RWPE2 (cell line): ENCODE results near the gene LAMA5.

ENCODE experiments used
- ATAC-seq: fragments of 200-7000 bp; cut with Tn5 transposase; 3 replicates; pipeline ENCODE4 v1.9.1; 2021; ENCODE audit warnings: low read depth
- DNase-seq: peaks from one replicate; pipeline ENCODE4 v3.0.0-alpha.2; 2020; ENCODE audit warnings: low spot score
- H3K27ac ChIP-seq: fragments of 450-650 bp; 2 replicates; pipeline ENCODE4 v1.5.1; 2017; ENCODE audit warnings: mild to moderate bottlenecking; ENCODE audit not compliant: poor library complexity, severe bottlenecking
- H3K27me3 ChIP-seq: fragments of 250-450 bp; sonication (Bioruptor Pico); 2 replicates; pipeline ENCODE4 v1.5.1; 2021; ENCODE audit warnings: mild to moderate bottlenecking, moderate library complexity; ENCODE audit not compliant: insufficient read depth, poor library complexity, severe bottlenecking
- H3K36me3 ChIP-seq: fragments of 250-450 bp; sonication (Bioruptor Pico); 2 replicates; pipeline ENCODE4 v1.5.1; 2020; ENCODE audit warnings: low read depth, mild to moderate bottlenecking, moderate library complexity
- H3K4me1 ChIP-seq: fragments of 250-450 bp; sonication (Bioruptor Pico); 2 replicates; pipeline ENCODE4 v1.5.1; 2021; ENCODE audit warnings: mild to moderate bottlenecking, moderate library complexity; ENCODE audit not compliant: insufficient read depth, poor library complexity, severe bottlenecking
- H3K4me3 ChIP-seq: fragments of 250-450 bp; sonication (Bioruptor Pico); 2 replicates; pipeline ENCODE4 v1.5.1; 2021; ENCODE audit warnings: mild to moderate bottlenecking, moderate library complexity; ENCODE audit not compliant: severe bottlenecking
- H3K9me3 ChIP-seq: fragments of 250-450 bp; sonication (Bioruptor Pico); 2 replicates; pipeline ENCODE4 v1.5.1; 2021; ENCODE audit warnings: mild to moderate bottlenecking, moderate library complexity; ENCODE audit not compliant: severe bottlenecking
- TF ChIP-seq, protein P1 (sequence below): fragments of 450-650 bp; IDR thresholded peaks from one replicate; pipeline ENCODE4 v1.5.1; 2017; ENCODE audit warnings: mild to moderate bottlenecking, moderate library complexity; ENCODE audit not compliant: poor library complexity, severe bottlenecking

Gene LAMA5

DNA sequence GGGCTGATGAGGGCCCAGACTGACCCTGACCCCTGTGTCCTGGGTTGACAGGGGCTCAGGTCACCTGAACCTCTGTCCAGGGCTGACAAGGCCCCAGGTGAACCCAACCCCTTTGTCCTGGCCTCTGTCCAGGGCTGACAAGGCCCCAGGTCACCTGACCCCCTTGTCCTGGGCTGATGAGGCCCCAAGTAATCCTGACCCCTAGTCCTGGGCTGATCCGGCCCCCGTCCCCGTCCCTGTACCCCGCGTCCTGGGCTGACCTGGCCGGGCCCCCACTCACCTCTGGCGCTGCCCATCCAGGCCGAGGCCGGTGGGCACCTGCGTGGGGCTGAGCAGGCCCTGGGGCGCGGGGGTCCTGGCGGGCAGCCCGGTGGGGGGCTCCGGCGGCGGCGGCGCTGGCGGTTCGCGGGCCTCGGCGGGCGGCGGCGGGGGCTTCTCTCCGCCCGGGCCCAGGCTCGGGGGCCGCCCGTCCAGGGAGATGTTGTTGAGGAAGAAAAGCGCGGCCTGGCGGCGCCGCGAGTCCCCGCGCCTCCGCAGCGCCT is 39.6 kb upstream of the LAMA5 start:
- Histone ChIP-seq H3K27ac (peak overlapping the region; percentile 49), H3K27me3 (no peaks in the 10 kb centered on the region), H3K4me1 (no peaks in the 10 kb centered on the region), H3K36me3 (no peaks in the 10 kb centered on the region), H3K4me3 (peak overlapping the region; percentile 97), H3K9me3 (no peaks in the 10 kb centered on the region)
- no peak for ATAC-seq
- DNase-seq, result peak; percentile 84
- TF ChIP-seq, protein P1, sequence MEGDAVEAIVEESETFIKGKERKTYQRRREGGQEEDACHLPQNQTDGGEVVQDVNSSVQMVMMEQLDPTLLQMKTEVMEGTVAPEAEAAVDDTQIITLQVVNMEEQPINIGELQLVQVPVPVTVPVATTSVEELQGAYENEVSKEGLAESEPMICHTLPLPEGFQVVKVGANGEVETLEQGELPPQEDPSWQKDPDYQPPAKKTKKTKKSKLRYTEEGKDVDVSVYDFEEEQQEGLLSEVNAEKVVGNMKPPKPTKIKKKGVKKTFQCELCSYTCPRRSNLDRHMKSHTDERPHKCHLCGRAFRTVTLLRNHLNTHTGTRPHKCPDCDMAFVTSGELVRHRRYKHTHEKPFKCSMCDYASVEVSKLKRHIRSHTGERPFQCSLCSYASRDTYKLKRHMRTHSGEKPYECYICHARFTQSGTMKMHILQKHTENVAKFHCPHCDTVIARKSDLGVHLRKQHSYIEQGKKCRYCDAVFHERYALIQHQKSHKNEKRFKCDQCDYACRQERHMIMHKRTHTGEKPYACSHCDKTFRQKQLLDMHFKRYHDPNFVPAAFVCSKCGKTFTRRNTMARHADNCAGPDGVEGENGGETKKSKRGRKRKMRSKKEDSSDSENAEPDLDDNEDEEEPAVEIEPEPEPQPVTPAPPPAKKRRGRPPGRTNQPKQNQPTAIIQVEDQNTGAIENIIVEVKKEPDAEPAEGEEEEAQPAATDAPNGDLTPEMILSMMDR, result no peak

DNA sequence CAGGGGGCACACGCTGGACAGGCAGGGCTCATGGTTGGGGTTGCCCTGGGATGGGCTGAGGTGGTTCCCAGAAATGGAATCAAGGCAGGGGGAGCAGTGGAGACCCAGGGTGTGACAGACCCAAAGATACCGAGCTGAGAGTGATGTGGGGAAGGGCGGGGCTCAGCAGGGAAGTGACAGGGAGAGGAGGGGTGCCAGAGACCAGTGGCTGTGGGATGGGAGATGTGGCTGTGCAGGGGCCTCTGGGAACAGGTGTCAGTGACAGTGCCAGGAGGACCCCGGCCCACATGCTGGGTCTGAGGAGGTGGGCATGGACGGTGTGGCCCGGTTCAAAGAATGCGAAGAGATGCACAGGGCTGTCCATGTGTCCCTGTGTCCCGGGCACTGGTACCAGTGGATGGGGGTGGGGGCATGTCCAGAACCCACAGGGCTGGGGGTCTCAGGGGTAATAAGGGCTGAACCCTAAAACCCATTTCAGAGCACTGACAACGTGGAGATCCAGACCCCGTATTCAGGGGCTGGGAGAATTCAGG is 38.9 kb upstream of the LAMA5 start:
- H3K36me3 ChIP-seq, result no peaks in the 10 kb centered on the region
- H3K27me3 ChIP-seq, result no peaks in the 10 kb centered on the region
- peak overlapping the region; percentile 49 for H3K27ac ChIP-seq
- H3K4me1 ChIP-seq, result no peaks in the 10 kb centered on the region
- no peak for ATAC-seq
- TF ChIP-seq, protein P1, result no peak
- DNase-seq, result peak; percentile 88
- H3K9me3 ChIP-seq, result no peaks in the 10 kb centered on the region
- peak overlapping the region; percentile 97 for H3K4me3 ChIP-seq

DNA sequence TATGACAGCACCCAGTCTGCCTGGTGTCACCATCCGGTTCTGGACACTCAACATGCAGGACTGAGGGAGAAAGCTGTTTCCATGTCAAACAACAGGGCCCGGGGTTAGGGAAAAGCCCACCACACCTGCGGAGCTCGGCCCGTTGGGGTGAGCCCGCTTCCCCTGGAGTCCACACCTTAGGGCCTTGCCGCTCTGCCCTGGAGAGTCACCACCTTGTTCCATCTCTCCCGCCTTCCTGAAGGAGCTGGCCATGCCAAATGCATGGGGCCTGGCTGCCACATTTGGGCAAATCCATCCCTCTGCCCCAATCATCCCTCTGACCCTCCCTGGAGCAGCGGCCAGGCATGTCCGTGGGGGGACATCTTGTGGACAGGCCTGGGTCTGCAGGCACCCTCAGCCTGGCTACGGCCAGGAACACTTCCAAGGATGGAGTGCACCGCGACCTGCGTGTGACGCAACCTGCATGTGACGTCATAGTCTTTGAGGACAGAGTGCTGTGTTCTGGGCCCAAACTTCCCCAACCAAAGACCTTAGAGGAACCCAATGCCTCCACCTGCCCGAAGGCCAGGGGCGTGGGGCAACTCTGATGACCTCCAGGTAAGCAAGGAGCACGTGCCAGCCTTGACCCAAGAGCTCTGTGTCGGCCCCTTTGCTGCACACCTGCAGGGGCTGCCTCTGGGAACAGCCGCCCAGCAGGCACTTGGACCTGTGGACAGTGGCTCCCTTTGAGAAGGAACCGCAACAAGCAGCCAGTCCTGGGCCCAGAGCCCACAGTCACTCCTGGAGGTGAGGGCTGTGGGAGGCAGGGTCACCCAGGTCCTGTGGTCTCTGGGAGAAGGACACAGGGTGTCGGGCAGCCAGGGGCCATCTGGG is 38.2 kb upstream of the LAMA5 start:
- Histone ChIP-seq H3K4me3 (no peak overlapping the region), H3K4me1 (no peaks in the 10 kb centered on the region), H3K27me3 (no peaks in the 10 kb centered on the region), H3K27ac (no peak overlapping the region), H3K36me3 (no peaks in the 10 kb centered on the region), H3K9me3 (no peaks in the 10 kb centered on the region)
- TF ChIP-seq, protein P1, result peak; percentile 96
- ATAC-seq (peak; percentile 22), DNase-seq (peak; percentile 88)

DNA sequence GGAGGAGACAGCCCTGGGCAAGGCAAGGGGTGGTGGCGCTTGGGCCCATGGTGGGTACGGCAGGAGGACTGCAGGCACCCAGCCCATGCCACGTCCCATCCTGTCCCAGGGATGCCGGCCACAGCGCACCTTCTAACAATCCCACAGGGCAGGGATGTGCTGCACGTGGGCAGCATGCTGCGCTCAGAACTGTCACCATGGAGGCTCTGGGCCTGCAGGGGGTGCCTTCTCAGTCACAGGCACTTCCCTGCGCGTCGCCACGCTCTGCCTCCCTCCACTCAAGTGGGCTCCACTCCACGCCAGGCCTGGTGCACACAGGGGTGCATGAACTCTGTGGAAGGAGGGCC is 37.6 kb upstream of the LAMA5 start:
- no peak overlapping the region for H3K27ac ChIP-seq
- H3K27me3 ChIP-seq, result no peaks in the 10 kb centered on the region
- DNase-seq (peak; percentile 88), ATAC-seq (no peak)
- no peaks in the 10 kb centered on the region for H3K36me3 ChIP-seq
- H3K4me1 ChIP-seq, result no peaks in the 10 kb centered on the region
- TF ChIP-seq, protein P1, result no peak
- no peaks in the 10 kb centered on the region for H3K9me3 ChIP-seq
- no peak overlapping the region for H3K4me3 ChIP-seq
